Uterus (tissue), 2 donors: ENCODE measurements around the gene CDADC1.

Experiments
- CTCF ChIP-seq, 4 experiments: fragments of 200-600 bp in 2 of 4; fragments of 450-650 bp in 2 of 4; sonication (generic) in 2 of 4; IDR thresholded peaks; one replicate each; pipeline ENCODE4 v1.5.1; 2016 to 2019; ENCODE audit warnings: antibody characterized with exemption in 4 of 4, mild to moderate bottlenecking in 2 of 4, moderate library complexity in 1 of 4
- POLR2A ChIP-seq, 2 donors: fragments of 450-650 bp; IDR thresholded peaks; one replicate each; pipeline ENCODE4 v1.6.1; 2016; ENCODE audit warnings: antibody characterized with exemption in 2 of 2, mild to moderate bottlenecking in 1 of 2, moderate library complexity in 1 of 2

GRCh38 chr13:49300739-49301589 is 53.2 kb downstream of the CDADC1 start:
- no peak for TF ChIP-seq POLR2A (IDR thresholded peaks at IDR 0.05)
- peak; percentile 81 to 95 (median 90) for TF ChIP-seq CTCF (IDR thresholded peaks at IDR 0.05)
